Stimulated activated CD8-positive, alpha-beta memory T cell treated with anti-CD3 and anti-CD28 coated beads, Interleukin-4, amount 100 ng/mL, for 1 hour (primary cell): ENCODE data around the gene CCDC112.
"Not testable (repeated sequence)": the region's sequence is repeated elsewhere in the genome, so short reads cannot be mapped to it uniquely, and the experiment has no call there.

Experiments used
- DNase-seq, 2 donors: peaks; one replicate each; pipeline ENCODE4 v3.0.0-alpha.2; 2020; ENCODE audit warnings: low read depth in 2 of 2, low spot score in 1 of 2

Gene CCDC112

GRCh38 chr5:115296124-115297022 is at the start of gene CCDC112:
Gene CCDC112, minus strand, starts transcription at chr5:115296654. Its CDS starts 111 bp downstream, at chr5:115296543.
- peak; percentile 57 to 65 for DNase-seq

DNA sequence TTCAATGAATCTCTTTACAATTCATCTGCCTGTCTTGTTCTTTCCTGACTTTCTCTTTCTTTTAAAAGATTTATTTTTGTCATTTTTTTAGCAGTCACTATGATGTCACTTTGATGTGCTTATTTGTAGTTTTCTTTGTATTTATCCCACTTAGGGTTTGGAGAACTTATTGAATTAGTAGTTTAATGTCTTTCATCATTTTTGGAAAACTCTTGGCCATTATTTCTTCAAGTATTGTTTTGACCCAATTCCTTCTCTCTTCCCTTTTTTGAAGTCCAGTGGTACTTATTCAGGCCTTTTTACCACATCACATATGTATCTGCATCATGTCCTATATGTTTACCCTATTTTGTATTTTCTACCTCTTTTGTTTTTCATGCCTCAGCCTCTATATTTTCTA is 48.9 kb upstream of the CCDC112 start:
- no peak for DNase-seq

DNA sequence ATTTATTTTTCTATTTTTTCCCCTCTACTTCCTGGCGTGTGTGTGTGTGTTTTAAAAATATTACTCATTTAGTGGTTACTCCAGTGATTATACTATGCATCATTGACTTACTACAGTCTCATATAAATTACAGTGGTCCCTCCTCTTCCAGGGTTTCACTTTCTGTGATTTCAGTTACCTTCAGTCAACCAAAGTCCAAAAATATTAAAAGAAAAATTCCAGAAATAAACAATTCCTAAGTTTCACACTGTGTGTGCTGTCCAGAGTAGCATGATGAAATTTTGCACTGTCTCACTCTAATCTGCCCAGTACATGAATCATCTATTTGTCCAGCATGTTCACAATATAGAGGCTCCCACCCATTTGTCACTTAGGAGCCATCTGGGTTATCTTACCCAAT is 47.4 kb upstream of the CCDC112 start:
- no peak for DNase-seq

- no peak for DNase-seq
These were observed 46.3 kb upstream of the CCDC112 start for GRCh38 chr5:115342590-115343377.

- no peak for DNase-seq
These were observed 45.3 kb upstream of the CCDC112 start for GRCh38 chr5:115341745-115342144.

DNA sequence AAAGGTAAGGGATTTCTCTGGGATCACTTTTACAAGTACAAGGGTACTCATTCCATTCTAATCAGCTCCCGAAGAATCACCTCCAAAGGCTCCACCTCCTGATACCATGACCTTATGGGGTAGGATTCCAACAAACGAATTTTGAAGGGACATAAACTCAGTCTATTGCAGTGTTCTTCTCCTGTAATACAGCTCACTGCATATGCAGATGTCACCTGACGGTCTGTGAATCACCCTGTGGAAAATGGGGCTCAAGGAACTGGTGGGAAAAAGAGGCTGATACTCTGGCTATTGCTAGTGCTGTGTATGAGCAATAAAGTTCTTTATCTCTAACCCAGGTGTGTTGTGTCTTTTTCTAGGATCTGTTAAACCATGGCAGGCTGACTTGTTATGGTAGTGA is 42.4 kb upstream of the CCDC112 start:
- DNase-seq: no peak

GRCh38 chr5:115337882-115338281 is 41.4 kb upstream of the CCDC112 start:
- DNase-seq: no peak

- DNase-seq: no peak
These were observed 40.5 kb upstream of the CCDC112 start for GRCh38 chr5:115336964-115337363.

DNA sequence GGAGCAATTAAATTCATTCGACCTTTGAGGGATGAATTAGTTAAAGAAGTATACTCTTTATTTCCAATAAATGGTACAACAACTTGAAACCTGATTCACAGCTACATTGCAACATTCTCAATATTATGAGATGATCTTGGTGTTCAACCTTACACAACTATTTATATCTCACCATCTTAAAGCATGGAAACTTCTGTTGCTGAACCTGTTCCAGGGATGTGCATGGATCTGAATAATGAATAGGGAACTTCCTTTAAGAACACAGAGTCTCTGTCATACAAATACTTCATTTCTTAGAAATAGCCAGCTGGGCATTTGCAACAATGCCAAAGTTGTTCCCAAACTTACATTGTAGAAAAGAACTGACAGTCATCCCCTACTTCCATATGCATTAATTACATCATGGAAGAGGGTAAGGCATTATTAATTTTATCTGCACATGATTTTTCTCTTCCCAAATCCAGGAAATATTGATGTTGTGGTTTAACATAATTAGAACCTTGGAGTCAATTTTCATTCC is 39.8 kb upstream of the CCDC112 start:
- no peak for DNase-seq

DNA sequence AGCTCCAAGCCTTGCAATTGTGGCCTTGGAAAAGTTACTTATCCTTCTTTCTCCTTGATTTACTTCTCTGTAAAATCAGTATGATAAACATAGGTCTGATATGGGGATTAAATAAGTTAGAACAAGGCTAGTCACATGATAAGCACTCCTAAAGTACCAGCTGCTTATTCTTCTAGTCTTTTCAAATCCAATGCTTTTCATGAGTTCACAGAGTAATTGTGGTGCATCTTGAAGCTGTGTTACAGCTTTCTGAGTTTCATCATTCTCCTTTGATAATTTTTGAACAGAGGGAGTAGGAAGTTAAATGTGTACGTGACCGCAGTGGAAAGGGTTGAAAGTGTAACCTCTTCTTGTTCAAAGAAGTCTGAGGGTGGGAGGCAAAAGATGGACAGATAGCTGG is 38.8 kb upstream of the CCDC112 start:
- DNase-seq: no peak

DNA sequence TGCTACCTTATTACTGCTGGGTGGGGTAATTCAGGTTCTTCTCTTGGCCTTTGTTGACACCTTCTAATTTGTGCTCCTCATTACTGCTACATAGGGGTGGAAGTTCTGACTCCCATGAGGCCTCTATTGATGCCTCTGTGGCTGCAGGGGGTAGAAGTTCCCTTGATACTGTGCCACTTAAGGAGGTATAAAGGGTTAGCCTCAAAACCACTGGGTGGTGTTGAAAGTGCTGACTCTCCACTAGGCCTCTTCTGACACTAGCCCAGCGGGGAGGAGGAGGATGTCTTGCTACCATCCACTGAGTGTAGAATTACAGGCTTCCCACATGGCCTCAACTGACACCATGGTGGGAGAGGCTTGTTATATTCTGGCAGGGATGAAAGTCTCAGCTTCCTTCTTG is 36.7 kb upstream of the CCDC112 start:
- DNase-seq: no peak

GRCh38 chr5:115330830-115331229 is 34.4 kb upstream of the CCDC112 start:
- DNase-seq: no peak

DNA sequence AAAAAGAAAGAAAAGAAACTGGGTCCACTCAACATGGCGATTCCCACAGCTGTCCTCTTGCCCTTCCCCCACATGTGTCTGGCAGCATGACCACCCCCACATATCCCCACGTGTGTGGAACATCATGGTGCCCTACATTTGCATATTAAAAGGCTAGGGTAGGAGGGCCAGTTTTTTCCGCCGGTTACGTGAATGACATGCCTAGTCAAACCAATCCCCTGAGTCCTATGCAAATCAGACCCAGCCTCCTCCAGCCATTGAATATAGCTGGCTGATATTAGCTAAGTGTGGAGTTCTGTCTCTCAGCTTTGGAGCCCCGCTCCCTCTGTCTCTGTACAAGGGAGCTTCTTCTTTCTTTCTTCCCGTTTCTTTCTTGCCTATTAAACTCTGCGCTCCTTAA is 33.0 kb upstream of the CCDC112 start:
- DNase-seq: no peak

- DNase-seq: not testable (repeated sequence)
These were observed 32.3 kb upstream of the CCDC112 start for GRCh38 chr5:115328617-115329274.

DNA sequence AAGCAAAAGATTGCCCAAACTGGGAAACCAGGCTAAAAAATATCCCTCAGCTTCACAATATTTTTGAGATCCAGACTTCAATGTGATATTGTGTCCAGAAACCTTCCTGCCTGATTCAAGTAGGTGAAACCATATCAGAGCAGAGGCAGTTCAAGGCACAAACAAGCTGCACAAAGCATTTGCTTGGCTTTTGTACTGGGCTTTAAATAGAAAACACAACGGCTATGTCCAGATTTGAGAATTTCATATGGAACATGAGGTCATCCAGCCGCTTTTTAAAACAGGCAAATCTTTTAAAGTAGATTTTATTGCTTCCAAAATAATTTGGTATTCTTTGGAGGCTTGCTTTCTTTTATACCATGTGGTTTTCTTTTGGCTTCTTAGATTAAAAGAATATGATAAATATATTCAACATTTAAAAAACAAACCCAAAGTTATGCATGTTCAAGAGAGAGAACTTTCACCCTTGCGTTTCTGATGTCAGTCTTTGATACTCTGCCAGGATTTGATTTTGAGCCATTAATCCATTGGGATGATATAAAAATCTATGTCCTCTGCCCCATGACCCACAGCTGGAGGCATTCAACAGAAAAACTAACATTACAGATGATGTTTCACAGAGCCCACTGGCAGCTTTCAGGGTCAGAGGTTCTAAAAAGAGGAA is 29.0 kb upstream of the CCDC112 start:
- DNase-seq: no peak

DNA sequence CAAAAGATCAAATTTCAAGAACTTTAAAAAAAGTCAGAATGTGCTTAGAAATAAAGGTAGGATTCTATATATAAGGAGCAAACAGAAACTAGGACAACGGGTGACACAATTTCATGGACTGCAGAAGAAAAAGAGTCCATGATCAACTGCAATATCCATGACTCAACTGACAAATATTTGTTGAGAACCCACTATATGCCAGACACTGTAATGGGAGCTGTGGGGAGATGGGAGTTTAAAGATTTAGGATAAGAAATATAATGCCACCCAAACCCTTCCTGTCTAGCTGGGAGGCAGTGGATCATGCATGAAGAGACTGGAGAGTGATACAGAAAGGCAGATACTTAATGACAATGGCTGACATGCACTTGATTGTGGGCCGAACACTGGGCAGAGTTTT is 27.6 kb upstream of the CCDC112 start:
- DNase-seq: no peak

DNA sequence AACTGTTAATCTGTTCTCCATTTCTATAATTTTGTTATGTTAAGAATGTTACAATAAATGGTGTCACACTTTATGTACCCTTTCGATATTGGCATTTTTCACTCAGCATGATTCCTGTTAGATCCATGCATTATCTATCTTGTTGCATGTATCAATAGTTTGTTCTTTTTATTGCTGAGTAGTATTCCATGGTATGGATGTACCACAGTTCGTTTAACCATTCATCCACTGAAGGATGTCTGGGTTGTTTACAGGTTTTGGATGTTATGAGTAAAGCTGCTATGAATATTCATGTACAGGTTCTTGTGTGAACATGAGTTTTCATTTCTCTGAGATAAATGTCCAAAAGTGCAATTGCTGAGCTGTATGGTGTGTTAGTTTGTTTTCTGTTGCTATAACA is 26.3 kb upstream of the CCDC112 start:
- DNase-seq: no peak

DNA sequence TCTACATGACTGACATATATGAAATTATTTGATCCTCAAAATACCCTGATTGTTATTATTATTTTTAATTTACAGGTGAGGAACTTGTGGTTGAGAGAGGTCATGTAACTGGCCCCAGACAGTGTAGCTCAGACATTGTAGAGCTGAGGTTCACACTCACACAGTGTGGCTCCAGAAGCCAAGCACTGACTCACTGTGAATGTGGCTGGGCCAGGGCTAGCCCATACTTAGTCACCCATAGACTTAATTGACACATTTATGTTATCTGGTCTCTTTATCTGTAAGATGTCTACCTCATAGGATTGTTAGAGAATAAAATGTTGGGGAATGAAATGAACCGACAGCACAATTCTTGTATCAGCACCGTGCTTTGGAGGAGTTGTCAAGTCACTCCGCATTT is 24.9 kb upstream of the CCDC112 start:
- DNase-seq: no peak

DNA sequence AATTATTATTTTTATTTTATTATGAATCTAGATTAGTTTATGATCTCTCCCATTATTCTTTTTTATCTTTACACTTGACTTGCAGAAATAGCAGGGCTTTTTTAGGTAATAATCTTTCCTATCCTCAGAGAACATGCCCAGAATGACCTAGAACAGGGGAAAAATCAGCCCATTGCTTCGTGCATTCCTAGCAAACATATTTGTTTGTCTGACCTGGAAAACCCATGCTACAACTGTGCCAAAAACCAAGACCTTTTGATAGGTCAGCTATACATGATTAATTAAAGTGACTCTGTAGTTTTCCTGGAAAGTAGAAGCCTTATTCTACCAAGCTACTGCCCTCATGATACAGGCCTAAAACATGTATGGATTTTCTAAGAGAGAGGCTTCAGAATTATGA is 24.1 kb upstream of the CCDC112 start:
- no peak for DNase-seq

GRCh38 chr5:115320006-115320405 is 23.6 kb upstream of the CCDC112 start:
- DNase-seq: no peak

- DNase-seq: no peak
These were observed 22.6 kb upstream of the CCDC112 start for GRCh38 chr5:115319007-115319406.
